Neutrophil (primary cell): ENCODE data around the gene UGGT1.
A peak's percentile ranks its signal among the peaks of the same experiment; 100 is the strongest.

Experiments used
- H3K27ac ChIP-seq: fragments of 200-600 bp; sonication (generic); 2 replicates; pipeline ENCODE4 v1.5.1; 2016; ENCODE audit warnings: mild to moderate bottlenecking, moderate library complexity
- H3K27me3 ChIP-seq: fragments of 200-600 bp; sonication (generic); 2 replicates; pipeline ENCODE4 v1.6.0; 2016; ENCODE audit warnings: mild to moderate bottlenecking
- H3K36me3 ChIP-seq: fragments of 200-600 bp; sonication (generic); 2 replicates; pipeline ENCODE4 v1.5.1; 2017
- H3K4me1 ChIP-seq, 2 experiments: fragments of 200-600 bp in 1 of 2; sonication (generic) in 1 of 2; 1 replicate in 1 of 2; 2 replicates in 1 of 2; pipeline versions ENCODE4 v1.5.1 to v1.6.1; 2013 to 2016; ENCODE audit warnings: low read depth in 1 of 2, low read length in 1 of 2, mild to moderate bottlenecking in 1 of 2, moderate library complexity in 1 of 2; ENCODE audit not compliant: control insufficient read depth in 1 of 2, insufficient read depth in 1 of 2
- H3K4me3 ChIP-seq, 2 experiments: fragments of 200-600 bp in 1 of 2; sonication (generic) in 1 of 2; 1 replicate in 1 of 2; 2 replicates in 1 of 2; pipeline ENCODE4 v1.5.1; 2013 to 2016; ENCODE audit warnings: low read depth in 1 of 2, low read length in 1 of 2, mild to moderate bottlenecking in 1 of 2, moderate library complexity in 1 of 2
- H3K9me3 ChIP-seq: fragments of 200-600 bp; sonication (generic); 2 replicates; pipeline ENCODE4 v1.5.1; 2016
- TF ChIP-seq, protein P1 (sequence below): fragments of 200-600 bp; sonication (generic); IDR thresholded peaks from 2 replicates; pipeline ENCODE4 v1.5.1; 2016; ENCODE audit warnings: antibody characterized with exemption

The UGGT1 gene

DNA sequence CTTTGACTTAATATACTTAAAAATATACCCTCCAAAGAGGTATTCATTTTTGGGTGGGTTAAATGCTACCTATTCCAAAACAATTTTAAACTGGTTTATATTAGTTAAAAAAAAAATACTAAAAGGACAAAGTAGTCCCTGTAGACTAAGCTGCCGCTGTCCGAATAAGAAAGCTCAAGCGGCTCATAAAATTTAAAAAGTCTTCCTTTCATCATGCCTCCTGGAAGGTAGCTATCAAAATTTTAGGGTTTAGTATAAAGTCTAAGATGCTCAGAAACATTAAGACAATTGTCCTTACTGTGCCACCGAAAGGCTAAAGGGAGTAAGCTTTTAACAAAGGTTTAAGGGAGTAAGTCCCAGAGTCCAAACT lies 440 bp upstream of the UGGT1 start:
- TF ChIP-seq, protein P1, sequence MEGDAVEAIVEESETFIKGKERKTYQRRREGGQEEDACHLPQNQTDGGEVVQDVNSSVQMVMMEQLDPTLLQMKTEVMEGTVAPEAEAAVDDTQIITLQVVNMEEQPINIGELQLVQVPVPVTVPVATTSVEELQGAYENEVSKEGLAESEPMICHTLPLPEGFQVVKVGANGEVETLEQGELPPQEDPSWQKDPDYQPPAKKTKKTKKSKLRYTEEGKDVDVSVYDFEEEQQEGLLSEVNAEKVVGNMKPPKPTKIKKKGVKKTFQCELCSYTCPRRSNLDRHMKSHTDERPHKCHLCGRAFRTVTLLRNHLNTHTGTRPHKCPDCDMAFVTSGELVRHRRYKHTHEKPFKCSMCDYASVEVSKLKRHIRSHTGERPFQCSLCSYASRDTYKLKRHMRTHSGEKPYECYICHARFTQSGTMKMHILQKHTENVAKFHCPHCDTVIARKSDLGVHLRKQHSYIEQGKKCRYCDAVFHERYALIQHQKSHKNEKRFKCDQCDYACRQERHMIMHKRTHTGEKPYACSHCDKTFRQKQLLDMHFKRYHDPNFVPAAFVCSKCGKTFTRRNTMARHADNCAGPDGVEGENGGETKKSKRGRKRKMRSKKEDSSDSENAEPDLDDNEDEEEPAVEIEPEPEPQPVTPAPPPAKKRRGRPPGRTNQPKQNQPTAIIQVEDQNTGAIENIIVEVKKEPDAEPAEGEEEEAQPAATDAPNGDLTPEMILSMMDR, result no peak
- Histone ChIP-seq H3K27ac (peak overlapping the region; percentile 90), H3K9me3 (no peaks in the 10 kb centered on the region), H3K4me3 (peak overlapping the region; percentile 86 to 100), H3K27me3 (no peaks in the 10 kb centered on the region), H3K4me1 (peaks cover 26 to 28% of the 10 kb centered on the region in 2 experiments), H3K36me3 (peaks cover 4% of the 10 kb centered on the region)

DNA sequence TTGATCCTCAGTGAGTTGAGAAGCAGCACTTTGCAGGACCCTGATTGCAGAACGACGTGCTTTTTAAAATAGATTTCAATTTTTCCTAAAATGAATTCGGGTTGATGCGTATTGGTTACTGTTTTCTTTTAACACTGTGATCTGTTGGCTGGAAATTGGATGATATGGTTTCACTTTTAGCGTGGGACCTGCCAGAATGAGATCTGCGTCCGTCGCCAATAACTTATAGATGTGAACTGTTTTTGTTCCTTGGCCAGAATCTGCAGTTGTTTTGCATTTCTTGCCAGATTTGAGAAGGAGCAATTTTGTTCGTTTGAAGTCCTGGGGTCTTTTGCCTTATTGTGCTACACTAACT lies 703 bp downstream of the UGGT1 start:
- TF ChIP-seq, protein P1, result no peak
- Histone ChIP-seq H3K9me3 (no peaks in the 10 kb centered on the region), H3K4me1 (peaks cover 26 to 28% of the 10 kb centered on the region in 2 experiments), H3K27ac (peak overlapping the region; percentile 90), H3K4me3 (peak overlapping the region; percentile 86 to 100), H3K27me3 (no peaks in the 10 kb centered on the region), H3K36me3 (peaks cover 4% of the 10 kb centered on the region)

DNA sequence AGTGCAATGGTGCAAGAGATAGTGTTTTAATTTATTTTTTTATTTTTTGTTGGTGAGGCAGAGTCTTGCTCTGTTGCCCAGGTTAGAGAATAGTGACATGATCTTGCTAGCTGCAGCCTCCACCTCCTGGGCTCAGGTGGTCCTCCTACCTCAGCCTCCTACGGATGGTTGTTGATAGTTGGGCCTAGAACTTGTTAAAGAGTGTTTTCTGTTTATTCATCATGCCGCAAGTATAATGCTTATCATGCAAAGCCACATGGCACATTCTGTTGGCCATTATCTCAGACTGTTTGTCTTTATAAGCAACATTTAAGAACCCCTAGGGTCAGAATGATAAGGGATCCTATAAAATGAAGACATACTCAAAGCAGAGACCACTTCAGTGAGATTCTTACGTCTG lies 1.7 kb downstream of the UGGT1 start:
- Histone ChIP-seq H3K4me1 (peaks cover 26 to 28% of the 10 kb centered on the region in 2 experiments), H3K27ac (no peak overlapping the region), H3K9me3 (no peaks in the 10 kb centered on the region), H3K4me3 (no peak overlapping the region), H3K27me3 (no peaks in the 10 kb centered on the region), H3K36me3 (peaks cover 5% of the 10 kb centered on the region)
- TF ChIP-seq, protein P1, result no peak

DNA sequence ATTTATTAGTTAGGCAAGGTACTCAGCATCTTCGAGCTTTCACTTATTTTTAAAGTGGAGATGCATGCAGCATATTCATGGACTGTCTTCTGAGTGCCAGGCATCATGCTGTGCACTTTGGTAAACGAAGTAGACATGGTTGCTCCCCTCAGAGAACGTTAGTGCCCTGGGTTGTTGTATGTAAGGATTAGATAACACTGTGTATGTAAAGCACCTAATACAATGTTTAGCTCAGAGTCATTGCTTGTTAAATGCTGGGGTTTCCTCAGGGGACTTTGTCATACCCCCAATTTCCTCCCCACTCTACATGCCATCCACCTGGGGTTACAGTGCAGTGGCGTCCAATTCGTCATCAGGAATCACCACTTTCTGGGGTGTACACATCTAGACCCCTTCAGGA lies 2.8 kb downstream of the UGGT1 start:
- H3K27ac ChIP-seq, result peak overlapping the region; percentile 33
- H3K4me3 ChIP-seq, result no peak overlapping the region
- no peaks in the 10 kb centered on the region for H3K9me3 ChIP-seq
- H3K36me3 ChIP-seq, result peaks cover 15% of the 10 kb centered on the region
- no peaks in the 10 kb centered on the region for H3K27me3 ChIP-seq
- peaks cover 26 to 28% of the 10 kb centered on the region in 2 experiments for H3K4me1 ChIP-seq
- TF ChIP-seq, protein P1, result no peak

DNA sequence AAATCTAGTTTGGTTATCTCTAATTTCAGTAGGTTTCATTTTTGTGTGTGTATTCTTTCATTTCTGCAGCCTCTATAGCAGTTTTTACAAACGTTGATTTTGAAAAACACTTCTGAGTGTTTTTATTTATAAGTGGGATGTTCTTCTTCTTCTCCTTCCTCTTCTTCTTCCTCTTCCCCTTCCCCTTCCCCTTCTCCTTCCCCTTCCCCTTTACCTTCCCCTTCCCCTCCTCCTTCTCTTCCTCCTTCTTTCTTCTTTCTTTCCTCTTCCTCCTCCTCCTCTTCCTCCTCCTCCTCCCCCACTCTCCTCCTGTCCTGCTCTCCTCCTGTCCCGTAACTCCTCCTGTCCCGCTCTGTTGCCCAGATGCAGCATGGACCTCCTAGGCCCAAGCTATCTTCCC lies 4.2 kb downstream of the UGGT1 start:
- peaks cover 28% of the 10 kb centered on the region for H3K36me3 ChIP-seq
- TF ChIP-seq, protein P1, result no peak

DNA sequence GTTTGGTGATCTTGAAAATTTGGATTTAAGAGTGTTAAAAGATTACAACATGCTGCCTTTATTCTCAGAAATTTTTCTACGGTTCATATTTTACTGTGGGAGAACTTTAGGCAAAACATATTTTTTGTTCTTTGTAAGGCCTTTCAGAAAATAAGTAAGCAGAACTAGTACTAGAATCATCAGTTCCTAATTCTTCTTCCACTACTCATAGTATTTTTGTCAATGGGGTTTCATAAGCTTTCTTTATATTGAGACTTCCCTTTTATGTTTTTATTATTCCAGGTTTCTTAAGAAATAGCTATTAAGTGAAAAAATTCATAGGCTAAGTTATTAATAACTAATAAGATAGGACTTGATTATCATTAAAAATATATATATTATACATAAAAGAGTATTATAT lies 12.4 kb downstream of the UGGT1 start:
- Histone ChIP-seq H3K4me3 (no peak overlapping the region), H3K4me1 (no peaks in the 10 kb centered on the region), H3K27ac (no peak overlapping the region), H3K27me3 (no peaks in the 10 kb centered on the region), H3K36me3 (peaks cover 57% of the 10 kb centered on the region), H3K9me3 (no peaks in the 10 kb centered on the region)
- TF ChIP-seq, protein P1, result no peak

More for the DNA sequence above, 4.2 kb downstream of the UGGT1 start:
- Histone ChIP-seq H3K27ac (peak overlapping the region; percentile 67), H3K9me3 (no peaks in the 10 kb centered on the region), H3K4me3 (no peak overlapping the region), H3K4me1 (peaks cover 26% of the 10 kb centered on the region in 2 experiments), H3K27me3 (no peaks in the 10 kb centered on the region)
